RWPE2 (cell line): ENCODE results near the gene DNASE1L3.

ENCODE experiments used
- ATAC-seq: fragments of 200-7000 bp; cut with Tn5 transposase; 3 replicates; pipeline ENCODE4 v1.9.1; 2021; ENCODE audit warnings: low read depth
- DNase-seq: peaks from one replicate; pipeline ENCODE4 v3.0.0-alpha.2; 2020; ENCODE audit warnings: low spot score
- H3K27ac ChIP-seq: fragments of 450-650 bp; 2 replicates; pipeline ENCODE4 v1.5.1; 2017; ENCODE audit warnings: mild to moderate bottlenecking; ENCODE audit not compliant: poor library complexity, severe bottlenecking
- H3K27me3 ChIP-seq: fragments of 250-450 bp; sonication (Bioruptor Pico); 2 replicates; pipeline ENCODE4 v1.5.1; 2021; ENCODE audit warnings: mild to moderate bottlenecking, moderate library complexity; ENCODE audit not compliant: insufficient read depth, poor library complexity, severe bottlenecking
- H3K36me3 ChIP-seq: fragments of 250-450 bp; sonication (Bioruptor Pico); 2 replicates; pipeline ENCODE4 v1.5.1; 2020; ENCODE audit warnings: low read depth, mild to moderate bottlenecking, moderate library complexity
- H3K4me1 ChIP-seq: fragments of 250-450 bp; sonication (Bioruptor Pico); 2 replicates; pipeline ENCODE4 v1.5.1; 2021; ENCODE audit warnings: mild to moderate bottlenecking, moderate library complexity; ENCODE audit not compliant: insufficient read depth, poor library complexity, severe bottlenecking
- H3K4me3 ChIP-seq: fragments of 250-450 bp; sonication (Bioruptor Pico); 2 replicates; pipeline ENCODE4 v1.5.1; 2021; ENCODE audit warnings: mild to moderate bottlenecking, moderate library complexity; ENCODE audit not compliant: severe bottlenecking
- H3K9me3 ChIP-seq: fragments of 250-450 bp; sonication (Bioruptor Pico); 2 replicates; pipeline ENCODE4 v1.5.1; 2021; ENCODE audit warnings: mild to moderate bottlenecking, moderate library complexity; ENCODE audit not compliant: severe bottlenecking
- TF ChIP-seq, protein P1 (sequence below): fragments of 450-650 bp; IDR thresholded peaks from one replicate; pipeline ENCODE4 v1.5.1; 2017; ENCODE audit warnings: mild to moderate bottlenecking, moderate library complexity; ENCODE audit not compliant: poor library complexity, severe bottlenecking

DNASE1L3 gene

DNA sequence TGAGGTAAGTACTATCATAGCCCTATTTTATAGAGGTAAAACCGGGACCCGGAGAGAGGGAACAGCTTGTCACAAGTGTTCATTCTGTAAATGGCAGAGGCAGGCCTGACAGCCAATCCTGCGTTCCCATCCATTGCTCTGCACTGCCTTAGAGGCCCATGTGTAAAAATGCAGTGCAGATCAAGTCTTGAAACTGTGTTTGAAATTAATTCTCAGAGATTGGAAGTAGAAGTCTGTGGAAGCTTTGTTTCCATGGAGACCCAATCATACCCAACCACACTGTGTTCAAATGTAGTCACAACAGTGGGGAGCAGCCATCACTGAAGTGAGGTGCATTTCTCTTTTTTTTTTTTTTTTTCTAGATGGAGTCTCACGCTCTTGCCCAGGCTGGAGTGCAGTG, 13.1 kb upstream of the DNASE1L3 start:
- H3K9me3 ChIP-seq, result no peaks in the 10 kb centered on the region
- DNase-seq (no peak), ATAC-seq (no peak)
- H3K36me3 ChIP-seq, result no peaks in the 10 kb centered on the region
- no peaks in the 10 kb centered on the region for H3K27me3 ChIP-seq
- no peak overlapping the region for H3K4me3 ChIP-seq
- H3K4me1 ChIP-seq, result peaks cover 13% of the 10 kb centered on the region
- TF ChIP-seq, protein P1, sequence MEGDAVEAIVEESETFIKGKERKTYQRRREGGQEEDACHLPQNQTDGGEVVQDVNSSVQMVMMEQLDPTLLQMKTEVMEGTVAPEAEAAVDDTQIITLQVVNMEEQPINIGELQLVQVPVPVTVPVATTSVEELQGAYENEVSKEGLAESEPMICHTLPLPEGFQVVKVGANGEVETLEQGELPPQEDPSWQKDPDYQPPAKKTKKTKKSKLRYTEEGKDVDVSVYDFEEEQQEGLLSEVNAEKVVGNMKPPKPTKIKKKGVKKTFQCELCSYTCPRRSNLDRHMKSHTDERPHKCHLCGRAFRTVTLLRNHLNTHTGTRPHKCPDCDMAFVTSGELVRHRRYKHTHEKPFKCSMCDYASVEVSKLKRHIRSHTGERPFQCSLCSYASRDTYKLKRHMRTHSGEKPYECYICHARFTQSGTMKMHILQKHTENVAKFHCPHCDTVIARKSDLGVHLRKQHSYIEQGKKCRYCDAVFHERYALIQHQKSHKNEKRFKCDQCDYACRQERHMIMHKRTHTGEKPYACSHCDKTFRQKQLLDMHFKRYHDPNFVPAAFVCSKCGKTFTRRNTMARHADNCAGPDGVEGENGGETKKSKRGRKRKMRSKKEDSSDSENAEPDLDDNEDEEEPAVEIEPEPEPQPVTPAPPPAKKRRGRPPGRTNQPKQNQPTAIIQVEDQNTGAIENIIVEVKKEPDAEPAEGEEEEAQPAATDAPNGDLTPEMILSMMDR, result no peak
- H3K27ac ChIP-seq, result no peak overlapping the region

DNA sequence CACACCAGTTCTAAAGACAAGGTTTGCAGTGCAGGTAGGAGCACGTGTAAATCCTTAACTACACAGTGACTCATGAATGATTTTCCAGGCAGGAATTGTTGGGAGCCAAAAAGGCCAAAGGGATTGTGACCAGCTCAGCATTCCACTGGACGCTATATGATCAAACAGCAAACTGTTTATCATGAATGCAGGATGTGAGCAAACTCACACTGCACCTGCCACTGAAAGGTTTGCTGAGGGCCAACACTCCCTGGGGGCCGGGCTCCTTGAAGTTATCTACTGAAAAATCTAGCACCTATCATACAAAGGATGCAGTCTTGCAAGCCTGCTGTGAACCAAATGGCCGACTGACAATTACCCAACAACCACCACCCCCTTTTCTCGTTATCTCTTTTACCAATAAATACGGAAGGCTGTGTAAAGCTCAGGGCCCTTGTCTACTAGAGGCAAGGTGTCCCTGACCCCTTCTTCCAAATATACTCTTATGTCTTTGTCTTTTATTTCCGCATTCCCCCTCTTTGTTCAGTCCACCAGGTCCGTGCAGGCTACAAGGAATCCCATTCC, 11.5 kb upstream of the DNASE1L3 start:
- Histone ChIP-seq H3K27me3 (no peaks in the 10 kb centered on the region), H3K9me3 (no peaks in the 10 kb centered on the region), H3K27ac (peak overlapping the region; percentile 56), H3K4me1 (peaks cover 18% of the 10 kb centered on the region), H3K4me3 (no peak overlapping the region), H3K36me3 (no peaks in the 10 kb centered on the region)
- TF ChIP-seq, protein P1, result no peak
- DNase-seq (peak; percentile 79), ATAC-seq (peak; percentile 83)

DNA sequence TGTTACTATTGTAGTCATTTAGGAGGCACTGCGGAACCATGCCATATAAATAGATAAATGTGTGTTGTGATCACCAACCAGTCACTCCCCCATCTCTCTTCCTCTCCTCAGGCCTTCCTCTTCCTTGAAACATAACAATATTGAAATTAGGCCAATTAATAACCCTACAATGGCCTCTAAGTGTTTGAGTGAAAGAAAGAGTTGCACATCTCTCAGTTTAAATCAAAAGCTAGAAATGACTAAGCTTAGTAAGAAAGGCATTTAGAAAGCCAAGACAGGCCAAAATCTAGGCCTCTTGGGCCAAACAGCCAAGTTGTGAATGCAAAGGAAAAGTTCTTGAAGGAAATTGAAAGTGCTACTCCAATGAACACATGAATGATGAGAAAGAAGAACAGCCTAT, 8.1 kb upstream of the DNASE1L3 start:
- TF ChIP-seq, protein P1, result no peak
- ATAC-seq, result no peak

DNA sequence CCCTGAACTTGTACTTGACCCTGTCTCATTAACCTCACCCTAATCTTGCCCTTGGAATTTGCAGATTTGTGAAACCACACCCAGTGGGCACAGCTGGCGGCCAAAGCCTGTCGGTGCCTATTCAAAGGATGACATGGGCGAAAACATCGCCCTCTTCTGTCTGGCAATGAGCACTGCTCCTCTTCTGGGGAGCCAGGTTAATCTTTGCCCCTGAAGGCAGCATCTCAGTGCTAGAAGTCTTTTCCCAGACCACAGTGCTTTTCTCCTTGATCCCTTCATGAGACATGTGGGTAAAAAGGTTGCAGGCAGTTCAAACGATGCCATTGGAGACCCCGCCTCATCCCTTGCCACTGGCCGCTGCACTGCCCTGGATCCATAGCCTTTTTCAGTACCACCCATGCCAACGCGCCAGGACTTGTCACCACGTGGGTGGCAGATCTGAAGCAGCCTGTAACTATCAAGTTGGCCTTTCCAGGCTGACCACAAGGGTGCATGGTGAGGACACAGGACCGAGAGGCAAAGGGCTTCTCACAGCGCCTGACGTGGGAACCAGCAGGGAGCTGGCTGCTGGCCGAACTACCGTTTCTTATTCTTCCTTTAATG, 6.5 kb upstream of the DNASE1L3 start:
- Histone ChIP-seq H3K27me3 (no peaks in the 10 kb centered on the region), H3K4me3 (no peak overlapping the region), H3K9me3 (no peaks in the 10 kb centered on the region), H3K36me3 (no peaks in the 10 kb centered on the region), H3K27ac (peak overlapping the region; percentile 28), H3K4me1 (peaks cover 35% of the 10 kb centered on the region)
- TF ChIP-seq, protein P1, result peak; percentile 94
- ATAC-seq (peak; percentile 56), DNase-seq (peak; percentile 76)

More for the DNA sequence above, 8.1 kb upstream of the DNASE1L3 start:
- Histone ChIP-seq H3K36me3 (no peaks in the 10 kb centered on the region), H3K27ac (no peak overlapping the region), H3K9me3 (no peaks in the 10 kb centered on the region), H3K27me3 (no peaks in the 10 kb centered on the region), H3K4me1 (peaks cover 41% of the 10 kb centered on the region), H3K4me3 (no peak overlapping the region)
- no peak for DNase-seq
